Limb (tissue), 2 donors: Measurements from ENCODE around the gene CNRIP1.

ENCODE experiments used
- DNase-seq, 2 donors: peaks; one replicate each; pipeline ENCODE4 v3.0.0-alpha.2; 2016; ENCODE audit errors: extremely low spot score in 2 of 2

Gene CNRIP1

GRCh38 chr2:68251187-68251854 lies 68.4 kb downstream of the CNRIP1 start:
- peak; percentile 72 to 89 for DNase-seq

GRCh38 chr2:68250652-68251186 lies 69.0 kb downstream of the CNRIP1 start:
- DNase-seq, result no peak

GRCh38 chr2:68250196-68250595 lies 69.6 kb downstream of the CNRIP1 start:
- DNase-seq, result no peak

GRCh38 chr2:68248806-68249205 lies 70.9 kb downstream of the CNRIP1 start:
- no peak for DNase-seq

- no peak for DNase-seq
Observed at GRCh38 chr2:68248361-68248760, 71.4 kb downstream of the CNRIP1 start.

GRCh38 chr2:68246396-68246795 lies 73.4 kb downstream of the CNRIP1 start:
- DNase-seq, result no peak

GRCh38 chr2:68245672-68246071 lies 74.1 kb downstream of the CNRIP1 start:
- no peak for DNase-seq

- DNase-seq, result no peak
Observed at GRCh38 chr2:68245066-68245465, 74.7 kb downstream of the CNRIP1 start.

GRCh38 chr2:68244456-68244855 lies 75.3 kb downstream of the CNRIP1 start:
- no peak for DNase-seq
